Ammon's horn (tissue), 1 donor: ENCODE results near the gene PHACTR1.

Experiments used
- DNase-seq: peaks from one replicate; pipeline ENCODE4 v3.0.0-alpha.2; 2016; ENCODE audit warnings: low spot score

PHACTR1 gene

DNA sequence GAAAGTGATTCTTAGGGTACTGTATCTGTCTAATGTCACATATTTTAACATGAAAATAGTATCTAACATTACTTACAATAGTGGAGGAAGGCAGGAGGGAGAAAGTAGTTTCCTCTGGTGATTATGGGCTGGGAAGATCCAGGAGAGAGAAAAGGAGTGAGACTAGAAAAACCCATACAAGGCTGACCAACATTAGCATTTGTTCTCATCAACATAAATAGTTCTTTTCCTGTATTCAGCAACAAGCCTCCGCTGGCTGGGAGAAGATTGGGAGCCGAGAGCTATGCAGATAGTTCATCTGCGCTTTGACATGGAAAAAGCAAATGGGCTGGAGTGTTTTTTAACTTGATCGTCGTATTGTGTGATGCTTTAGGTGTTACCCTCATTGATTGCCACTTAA lies 239.4 kb downstream of the PHACTR1 start:
- no peak for DNase-seq

DNA sequence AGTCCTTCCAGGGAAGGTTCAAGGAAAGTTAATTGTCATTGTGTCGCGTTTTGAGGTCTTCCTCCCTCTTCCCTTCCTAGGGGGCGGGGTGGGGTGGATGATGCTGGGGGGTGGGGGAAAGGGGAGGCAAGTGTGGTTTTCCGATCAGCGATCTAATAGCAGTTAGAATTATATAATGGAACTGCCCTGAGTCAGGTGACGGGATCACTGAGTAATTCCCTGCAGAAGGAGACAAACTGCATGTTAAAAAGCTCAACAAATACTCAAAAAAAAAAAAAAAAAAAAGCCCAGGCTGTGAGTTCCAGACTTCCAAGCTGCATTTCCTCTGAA lies 240.4 kb downstream of the PHACTR1 start:
- no peak for DNase-seq

DNA sequence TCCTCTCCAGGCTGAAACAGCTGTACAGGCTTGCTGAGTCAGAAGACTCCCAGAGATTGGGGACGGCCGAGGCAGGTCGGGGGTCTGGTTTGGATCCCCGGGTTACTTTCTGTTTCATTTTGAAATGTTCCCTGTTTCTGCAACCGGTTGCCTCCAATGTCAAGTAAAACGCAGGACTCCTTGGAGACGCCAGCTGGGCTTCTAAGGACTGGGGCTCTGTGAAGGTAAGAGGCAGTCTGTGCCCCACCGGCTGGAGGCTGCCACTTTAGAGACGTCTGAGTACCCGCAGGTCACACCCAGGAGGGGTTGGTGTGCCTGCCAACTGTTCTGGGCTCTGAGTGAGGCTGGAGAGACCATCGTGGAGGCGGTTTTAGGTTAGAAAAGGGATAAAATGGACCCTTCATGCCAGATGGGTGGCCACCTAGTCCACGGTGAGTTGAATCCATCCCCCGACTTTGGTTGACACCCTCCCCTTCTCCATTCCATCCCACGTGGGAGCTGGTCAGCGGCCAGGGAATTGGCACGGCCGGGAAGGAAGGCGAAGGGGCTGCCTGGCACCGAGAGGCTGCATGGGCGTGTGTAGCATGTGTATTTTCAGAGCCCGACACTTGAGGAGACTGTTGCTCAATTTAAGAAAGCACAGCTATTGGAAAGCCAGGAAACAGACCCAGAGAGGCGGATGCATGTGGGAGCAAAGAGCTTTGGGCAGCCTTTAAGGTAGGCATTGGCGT lies 240.9 kb downstream of the PHACTR1 start:
- DNase-seq, result peak; percentile 89

DNA sequence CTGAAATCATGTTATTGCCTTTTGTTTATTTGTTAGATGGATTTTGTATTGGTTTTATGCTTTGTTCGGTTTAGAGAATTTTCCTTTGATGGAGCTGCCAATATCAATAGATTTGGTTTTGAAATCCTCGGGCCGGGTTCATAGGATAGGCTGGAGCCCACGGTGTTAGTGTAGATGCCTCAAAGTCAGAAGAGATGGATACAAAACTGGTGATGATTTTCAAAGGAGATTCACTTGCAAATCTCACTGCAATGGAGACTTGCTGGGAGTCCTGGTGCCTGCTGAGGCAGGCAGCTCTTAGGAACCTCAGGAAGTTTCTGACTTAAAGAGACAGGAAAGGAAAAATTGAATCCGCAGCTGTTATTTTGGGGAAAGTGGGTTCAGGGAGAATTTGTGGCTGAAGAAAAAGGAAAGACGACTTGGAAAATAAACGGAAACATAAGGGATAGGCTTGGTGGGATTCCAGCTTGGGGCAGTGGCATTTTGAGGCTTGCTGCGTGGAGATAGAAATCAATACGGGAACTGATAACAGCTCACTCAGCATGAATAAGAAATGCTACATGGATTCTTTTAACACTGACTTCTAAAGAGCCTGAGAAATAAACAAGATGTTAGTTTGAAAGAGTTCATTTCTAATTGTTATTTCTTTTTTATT lies 241.6 kb downstream of the PHACTR1 start:
- DNase-seq, result peak; percentile 42

DNA sequence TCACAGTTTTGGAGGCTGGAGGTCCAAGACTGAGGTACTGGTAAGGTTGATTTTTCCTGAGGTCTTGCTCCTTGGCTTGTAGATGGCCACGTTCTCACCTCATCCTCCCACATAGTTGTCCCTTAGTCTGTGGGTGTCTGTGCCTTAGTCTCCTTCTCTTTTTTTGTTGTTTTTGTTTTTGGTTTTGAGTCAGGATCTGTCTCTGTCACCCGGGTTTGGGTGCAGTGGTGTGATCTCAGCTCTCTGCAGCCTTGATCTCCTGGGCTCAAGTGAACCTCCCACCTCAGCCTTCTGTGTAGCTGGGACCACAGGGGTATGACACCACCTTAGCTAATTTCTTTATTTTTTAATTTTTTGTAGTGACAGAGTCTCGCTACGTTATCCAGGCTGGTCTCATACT lies 245.2 kb downstream of the PHACTR1 start:
- no peak for DNase-seq

DNA sequence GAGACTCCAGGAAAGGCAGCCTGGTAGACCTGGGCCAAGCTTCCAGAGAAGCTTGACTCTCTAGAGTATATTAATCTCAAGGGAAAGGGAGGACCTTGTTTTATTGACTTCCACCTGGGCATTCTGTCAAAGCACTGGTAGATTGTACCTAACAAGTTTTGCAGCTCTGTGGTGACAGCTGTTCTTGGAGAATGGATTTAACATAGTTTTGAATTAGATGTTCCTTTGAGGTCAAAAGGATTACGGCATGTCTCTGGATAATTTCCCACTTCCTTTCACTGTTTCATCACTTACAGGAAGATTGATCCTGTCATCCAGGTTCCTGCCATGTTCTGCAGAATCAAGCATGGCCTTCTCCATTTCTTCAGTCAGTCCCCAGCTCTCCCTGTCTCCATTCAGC lies 246.0 kb downstream of the PHACTR1 start:
- no peak for DNase-seq

DNA sequence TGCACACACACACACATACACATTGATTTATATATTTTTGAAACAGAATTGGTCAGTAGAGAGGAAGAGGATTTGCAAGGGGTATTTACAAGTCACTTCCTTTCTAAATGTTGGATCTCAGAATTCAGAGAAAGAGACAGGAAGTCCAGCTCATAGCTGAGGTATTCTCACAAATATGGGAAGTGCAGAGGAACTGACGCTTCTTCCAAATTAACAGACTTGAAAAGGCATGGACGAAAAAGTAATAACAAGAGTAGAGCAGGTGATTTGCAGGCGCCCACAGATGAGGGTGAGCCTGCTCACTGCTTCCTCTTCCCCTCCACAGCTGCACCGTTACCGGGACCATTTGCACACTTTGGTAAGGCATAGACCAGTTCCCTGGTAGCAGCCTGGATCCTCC lies 246.4 kb downstream of the PHACTR1 start:
- peak; percentile 26 for DNase-seq

DNA sequence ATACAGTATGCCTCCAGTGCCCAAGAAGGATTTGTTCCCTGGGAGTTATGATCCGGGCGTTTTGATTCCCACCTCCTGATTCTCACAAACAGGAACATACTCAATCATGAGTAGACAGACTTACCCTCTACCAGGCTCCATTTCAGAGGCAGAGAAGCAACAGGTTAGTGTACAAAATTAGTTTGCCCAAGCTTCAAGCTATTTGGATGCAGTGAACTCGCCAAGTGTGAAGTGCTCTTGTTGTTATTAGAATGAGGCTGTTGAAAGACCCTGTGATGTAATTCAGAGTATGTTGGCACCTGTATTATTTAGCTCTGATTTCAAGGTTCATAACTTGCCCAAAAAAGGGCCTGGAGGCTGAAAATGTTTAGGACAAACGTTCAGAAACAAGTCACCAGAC lies 247.0 kb downstream of the PHACTR1 start:
- no peak for DNase-seq

DNA sequence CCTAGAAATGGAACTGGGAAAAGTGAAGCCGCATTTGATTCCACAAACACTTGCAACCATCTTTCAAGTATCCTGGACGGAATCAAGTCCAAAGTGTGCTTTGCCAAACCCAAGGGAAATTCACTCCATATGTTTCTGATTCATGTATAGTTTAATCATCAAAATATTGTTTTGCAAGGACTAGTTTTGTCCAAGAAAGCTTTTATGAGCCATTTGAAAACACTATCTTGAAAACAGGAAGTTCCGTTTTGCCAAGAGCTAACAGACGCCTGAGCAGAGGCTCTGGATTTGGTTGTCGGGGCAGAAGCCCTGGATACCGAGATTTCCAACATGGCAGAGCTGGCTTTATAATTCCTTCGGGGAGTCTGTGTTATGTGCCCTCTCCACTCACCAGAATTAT lies 251.1 kb downstream of the PHACTR1 start:
- no peak for DNase-seq

DNA sequence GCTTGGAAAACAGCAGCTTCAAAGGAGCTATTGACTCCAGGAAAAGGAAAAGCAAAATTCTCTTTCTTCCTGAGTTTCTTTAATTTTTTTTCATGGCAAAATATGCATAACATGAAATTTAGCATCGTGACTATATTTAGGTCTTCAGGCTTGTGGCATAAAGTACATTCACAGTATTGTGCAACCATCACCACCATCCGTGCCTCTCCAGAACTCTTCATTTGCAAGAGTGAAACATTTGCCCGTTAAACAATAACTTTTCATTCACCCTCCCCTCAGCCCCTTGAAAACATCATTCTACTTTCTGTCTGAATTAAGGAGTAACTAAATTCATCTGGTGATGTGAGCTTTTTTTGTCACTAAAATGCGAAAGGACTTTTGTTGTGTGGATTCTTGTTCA lies 251.7 kb downstream of the PHACTR1 start:
- no peak for DNase-seq

DNA sequence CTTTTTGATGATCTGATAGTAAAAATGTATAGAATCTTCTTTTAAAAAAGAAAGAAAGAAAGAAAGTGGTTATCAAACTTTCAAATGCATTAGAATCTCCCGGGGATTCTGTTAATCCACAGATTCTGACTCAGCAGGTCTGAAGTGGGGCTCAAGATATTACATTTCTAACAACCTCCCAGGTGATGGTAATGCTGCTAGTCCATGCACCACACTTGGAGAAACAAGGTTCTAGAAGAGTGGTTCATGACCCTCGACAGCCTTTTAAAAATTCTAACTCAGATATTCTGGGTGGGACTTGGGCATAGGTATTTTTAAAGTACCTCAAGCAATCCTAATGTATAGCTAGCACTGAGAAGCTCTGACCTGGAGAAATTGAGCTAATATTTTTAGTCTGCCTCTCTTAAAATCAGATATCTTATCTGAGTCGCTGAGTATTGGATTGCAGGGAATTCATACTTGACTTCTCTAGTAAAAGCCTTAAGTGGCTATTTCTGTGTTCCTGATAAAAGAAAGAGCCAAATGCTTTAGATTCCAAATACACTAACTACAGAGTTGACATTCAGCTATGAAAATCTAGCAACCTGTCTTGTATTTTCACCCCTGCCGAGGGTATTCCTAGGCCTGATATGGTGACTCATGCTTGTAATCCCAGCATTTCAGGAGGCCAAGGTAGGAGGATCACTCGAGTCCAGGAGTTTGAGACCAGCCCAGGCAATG lies 252.4 kb downstream of the PHACTR1 start:
- DNase-seq, result no peak

DNA sequence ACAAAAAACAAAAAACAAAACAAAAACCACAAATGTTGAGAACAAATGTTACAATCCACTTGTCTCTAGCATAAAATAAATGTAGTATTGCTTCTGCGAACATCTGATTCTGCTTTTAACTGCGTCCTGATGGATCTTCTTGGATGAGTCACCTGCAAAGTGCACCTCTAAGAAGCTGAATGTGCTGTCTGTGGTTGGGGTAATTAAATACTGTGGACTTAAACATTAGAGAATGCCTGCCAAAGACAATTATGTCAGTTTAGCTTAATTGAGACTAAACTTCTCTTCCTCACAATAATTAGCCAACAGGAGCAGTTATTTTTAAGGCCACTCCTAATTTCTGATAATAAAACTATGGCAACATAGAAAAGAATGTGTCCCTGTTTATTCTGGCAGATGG lies 253.4 kb downstream of the PHACTR1 start:
- no peak for DNase-seq

DNA sequence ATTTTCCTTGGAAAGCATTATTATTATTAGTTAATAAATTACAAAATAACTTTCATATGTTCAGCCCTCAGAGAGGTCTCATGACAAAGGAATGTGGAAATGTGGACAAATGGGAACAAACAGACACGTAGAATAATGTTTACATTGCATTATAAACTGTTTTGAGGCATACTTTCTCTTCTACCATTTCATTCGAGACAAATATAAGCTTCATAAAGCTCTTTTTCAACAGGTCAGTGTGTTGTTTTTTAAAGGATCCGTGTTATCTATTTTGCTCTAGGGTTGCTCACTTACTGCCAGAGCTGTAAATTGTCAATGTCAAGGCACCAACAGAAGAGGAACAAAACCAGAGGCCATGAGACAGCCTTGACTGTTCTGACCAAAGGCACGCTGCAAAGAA lies 256.8 kb downstream of the PHACTR1 start:
- DNase-seq, result no peak

DNA sequence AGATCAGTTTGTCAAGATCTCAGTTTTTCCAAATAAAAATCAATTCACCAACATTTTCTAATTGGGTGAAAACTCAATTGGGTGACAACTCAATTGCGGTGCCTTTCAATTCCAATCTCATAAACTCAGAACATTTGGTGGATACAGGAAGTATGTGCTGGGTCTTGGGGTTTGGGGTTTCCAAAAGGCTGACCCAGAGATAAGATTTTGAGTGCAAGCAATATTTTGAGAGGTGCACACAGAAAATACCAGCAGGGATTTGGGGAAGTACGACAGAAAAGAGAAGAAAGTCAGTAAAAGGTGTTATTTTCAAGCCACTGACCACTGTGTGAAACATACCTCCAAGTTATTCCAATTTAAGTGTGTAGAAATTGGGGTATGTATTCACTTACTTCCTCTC lies 258.0 kb downstream of the PHACTR1 start:
- DNase-seq, result no peak

DNA sequence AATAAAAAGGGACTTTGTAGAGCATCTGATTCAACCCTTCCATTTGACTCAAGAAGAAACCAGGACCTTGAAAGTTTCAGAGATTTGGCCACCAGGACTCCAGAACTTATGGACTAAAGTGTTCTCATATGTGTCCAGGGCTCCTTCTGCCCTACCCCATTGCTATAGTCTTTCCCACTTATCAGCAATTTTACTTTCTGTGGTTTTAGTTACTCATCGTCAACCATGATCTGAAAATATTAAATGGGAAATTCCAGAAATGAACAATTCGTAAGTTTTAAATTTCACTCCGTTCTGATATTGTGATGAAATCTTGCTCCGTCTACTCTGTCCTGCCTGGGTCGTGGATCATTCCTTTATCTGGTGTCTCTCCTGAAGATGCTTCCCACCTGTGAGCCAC lies 259.8 kb downstream of the PHACTR1 start:
- no peak for DNase-seq

DNA sequence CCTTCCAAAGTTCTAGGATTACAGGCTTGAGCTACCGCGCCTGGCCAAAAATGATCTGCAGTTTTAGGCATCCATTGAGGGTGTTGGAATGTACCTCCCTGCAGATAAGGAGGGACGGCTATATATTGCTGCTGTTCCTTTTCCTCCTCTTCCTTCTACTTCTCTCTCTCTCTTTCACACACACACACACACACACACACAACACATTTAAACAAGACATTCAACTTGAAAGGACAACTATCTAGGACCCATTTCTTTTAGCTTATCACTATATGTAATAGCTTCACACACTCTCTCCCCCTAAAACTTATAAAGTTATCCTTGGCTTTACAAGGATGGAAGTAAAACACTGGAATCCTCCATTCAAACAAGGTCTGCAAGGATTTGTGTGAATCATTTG lies 260.6 kb downstream of the PHACTR1 start:
- DNase-seq, result no peak

DNA sequence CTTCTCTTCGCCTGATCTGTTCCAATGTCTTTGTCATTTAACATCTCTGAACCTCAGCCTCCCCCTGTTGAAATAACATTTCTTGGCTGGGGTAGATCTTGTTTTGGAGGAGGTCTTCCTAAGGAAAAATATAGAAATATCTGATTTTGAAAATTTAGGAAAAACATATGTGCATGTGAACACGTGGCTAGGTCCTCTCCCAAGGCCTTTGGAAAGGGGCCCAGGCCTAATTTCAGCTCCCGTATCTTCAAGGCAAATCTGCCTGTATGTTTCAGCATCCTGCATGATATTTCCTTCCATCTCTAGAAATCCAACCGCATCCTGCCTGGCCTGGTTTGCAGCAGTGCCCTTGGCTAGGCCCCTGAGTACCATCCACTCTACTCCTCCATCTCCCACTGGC lies 261.2 kb downstream of the PHACTR1 start:
- DNase-seq, result no peak

DNA sequence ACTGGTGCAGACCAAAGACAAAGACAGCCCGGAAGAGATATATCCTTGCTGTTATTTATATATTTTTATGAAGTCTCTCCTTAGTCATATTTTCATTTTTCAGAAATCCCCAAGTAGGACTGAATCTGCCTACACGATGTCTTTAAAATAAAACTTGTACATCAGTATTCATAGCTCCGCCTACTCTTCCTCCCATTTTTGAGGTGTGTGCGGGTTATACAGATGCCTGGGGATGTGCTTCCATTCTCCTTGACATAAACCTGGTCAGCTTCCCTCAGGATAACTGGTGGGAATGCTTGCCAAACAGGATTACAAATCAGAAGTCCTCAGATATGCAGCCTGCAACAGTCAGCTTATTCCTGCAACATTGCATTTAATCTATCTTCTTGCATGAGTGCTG lies 264.2 kb downstream of the PHACTR1 start:
- no peak for DNase-seq

DNA sequence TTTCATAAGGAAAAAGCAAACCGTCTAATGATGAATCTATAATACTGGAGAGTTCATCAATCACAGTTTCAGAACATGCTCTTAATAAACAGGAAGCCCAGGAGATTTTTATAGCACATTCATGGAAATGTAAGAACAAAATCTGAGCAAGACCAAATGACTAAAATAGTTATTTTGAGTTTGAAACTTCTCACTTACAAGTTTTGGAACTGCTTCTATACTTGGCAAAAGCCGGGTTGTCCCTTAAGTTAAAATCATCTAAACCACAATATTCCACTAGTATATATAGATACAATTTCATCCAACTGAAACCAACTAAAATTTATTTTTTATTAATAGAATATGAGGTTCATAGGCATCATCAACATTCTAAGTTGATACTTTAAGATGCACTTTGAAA lies 268.2 kb downstream of the PHACTR1 start:
- DNase-seq, result no peak

DNA sequence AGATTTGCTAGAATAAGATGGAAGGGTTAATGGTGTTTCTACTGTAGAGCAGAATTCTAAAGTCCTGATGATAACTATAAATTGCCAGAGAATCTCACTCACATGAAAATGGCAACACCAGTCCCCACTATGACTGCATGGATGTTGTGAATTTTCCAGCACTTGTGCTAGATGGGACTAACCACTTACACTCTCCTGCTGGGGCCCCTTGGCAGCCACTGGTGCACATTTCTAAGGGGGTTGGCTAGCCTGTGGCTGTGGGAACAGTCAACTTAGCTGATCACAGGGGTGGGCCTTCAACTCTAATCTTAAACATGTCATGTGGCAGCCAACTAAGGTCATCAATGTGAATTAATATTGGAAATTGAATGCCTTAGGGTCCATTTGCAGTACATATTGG lies 271.2 kb downstream of the PHACTR1 start:
- no peak for DNase-seq

DNA sequence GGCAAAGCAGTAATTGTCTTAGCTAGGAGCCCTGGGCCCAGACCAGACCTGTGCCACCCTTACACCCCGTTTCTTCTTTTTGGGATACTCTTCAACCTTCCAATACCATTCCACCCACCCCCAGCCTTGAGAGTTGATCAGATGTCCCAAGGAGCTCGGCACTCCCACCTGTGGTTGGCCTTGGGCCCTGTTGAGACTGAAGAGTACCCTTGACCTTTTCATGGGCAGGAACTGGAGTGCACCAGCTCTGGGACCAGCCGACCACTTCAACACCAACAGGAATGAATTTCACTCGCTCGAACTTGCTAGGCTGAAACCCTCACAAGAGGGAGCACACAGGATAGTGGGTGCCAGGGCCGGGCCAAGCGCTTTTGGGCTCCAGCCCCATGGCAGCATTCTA lies 273.6 kb downstream of the PHACTR1 start:
- DNase-seq, result no peak

DNA sequence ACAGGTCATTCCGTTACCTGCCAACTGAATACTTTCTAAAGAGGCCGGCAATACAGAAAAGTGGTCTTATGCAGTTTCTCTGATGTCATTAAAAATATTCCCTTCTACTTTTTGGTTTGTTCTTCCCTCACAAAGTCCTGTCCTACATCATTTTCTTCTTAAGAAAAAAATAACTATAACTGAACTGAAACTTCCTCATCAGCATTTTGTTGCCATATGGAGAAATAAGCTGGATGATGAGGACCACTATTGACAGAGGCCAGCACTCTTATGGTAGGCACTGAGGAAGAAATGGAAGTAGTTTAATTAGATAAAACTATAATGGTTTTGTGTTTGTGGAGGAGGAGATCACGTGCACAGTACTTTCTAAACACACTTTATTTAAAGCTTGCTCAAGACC lies 274.9 kb downstream of the PHACTR1 start:
- no peak for DNase-seq

DNA sequence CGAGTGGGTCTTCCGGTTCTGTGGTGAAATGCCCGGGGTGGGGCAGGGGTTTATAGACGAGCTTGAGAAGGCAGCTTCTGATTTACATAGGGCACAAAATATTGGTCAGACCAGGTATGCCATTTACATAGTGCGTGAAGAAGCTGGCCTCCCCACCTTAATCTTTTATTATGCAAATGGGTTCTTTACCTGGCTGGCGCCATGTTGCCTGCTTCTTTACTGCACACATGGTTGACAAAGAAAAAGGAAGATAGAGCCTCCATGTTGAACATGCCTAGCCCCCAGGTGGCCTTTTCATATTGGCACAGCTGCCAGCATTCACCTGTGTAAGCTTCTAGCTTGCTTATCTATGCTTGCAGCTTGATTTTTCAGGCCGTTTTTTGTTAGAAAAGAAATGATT lies 276.2 kb downstream of the PHACTR1 start:
- no peak for DNase-seq
